Stomach smooth muscle (tissue), 2 donors: ENCODE results near the gene P4HB.

ENCODE experiments used
- H3K27ac ChIP-seq: one replicate; pipeline ENCODE4 v1.7.0; 2013; ENCODE audit warnings: mild to moderate bottlenecking, low read length, inconsistent platforms
- H3K27me3 ChIP-seq, 2 donors: one replicate each; pipeline ENCODE4 v1.7.0; 2013; ENCODE audit warnings: low read length in 2 of 2; ENCODE audit not compliant: insufficient read depth in 2 of 2, control insufficient read depth in 1 of 2
- H3K36me3 ChIP-seq, 2 donors: one replicate each; pipeline ENCODE4 v1.7.0; 2013; ENCODE audit warnings: low read length in 2 of 2; ENCODE audit not compliant: control insufficient read depth in 2 of 2, insufficient read depth in 2 of 2
- H3K4me1 ChIP-seq: one replicate; pipeline ENCODE4 v1.7.0; 2013; ENCODE audit warnings: low read length; ENCODE audit not compliant: control insufficient read depth, insufficient read depth
- H3K4me3 ChIP-seq, 2 donors: one replicate each; pipeline ENCODE4 v1.7.0; 2013; ENCODE audit warnings: low read length in 2 of 2
- H3K9ac ChIP-seq, 2 donors: one replicate each; pipeline ENCODE4 v1.7.0; 2013; ENCODE audit warnings: low read length in 2 of 2, mild to moderate bottlenecking in 1 of 2
- H3K9me3 ChIP-seq, 2 donors: one replicate each; pipeline ENCODE4 v1.7.0; 2013; ENCODE audit warnings: low read length in 2 of 2; ENCODE audit not compliant: control insufficient read depth in 2 of 2
- donor health status: healthy.
- donor health status: Pancreatic carcinoma.

The P4HB gene

DNA sequence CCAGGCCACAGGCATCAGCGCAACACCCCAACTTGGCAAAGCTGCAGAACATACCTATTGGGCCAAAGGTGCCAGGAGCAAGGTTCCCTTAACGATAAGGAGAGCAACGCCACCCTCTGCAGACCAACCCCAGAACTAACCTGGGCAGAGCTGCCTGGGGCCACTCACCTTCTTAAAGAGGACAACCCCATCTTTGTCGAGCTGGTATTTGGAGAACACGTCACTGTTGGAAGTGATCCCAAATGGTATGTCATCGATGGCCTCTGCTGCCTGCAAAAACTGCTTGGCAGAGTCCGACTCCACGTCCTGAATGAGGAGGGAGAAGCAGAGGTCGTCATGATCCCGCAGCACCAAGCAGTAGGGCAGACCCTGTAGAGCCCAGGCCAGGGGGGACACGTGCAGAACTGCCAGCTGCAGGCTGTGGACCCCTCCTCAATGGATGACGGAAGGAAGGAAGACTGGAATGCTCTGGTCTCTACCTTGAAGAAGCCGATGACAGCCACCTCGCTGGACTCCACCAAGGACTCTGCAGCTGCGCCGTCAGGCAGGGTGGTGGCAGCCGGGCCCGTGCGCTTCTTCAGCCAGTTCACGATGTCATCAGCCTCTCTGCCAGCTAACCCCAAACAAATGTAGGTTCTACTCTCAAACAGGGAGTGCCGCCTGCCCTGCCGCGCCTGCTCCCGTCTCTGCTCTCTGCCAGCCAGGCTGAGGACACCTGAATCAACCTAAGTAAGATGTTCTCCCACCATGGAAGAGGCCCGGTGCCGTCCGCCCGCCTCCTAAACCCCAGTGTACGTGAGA is 5.2 kb downstream of the P4HB start:
- Histone ChIP-seq H3K27ac (no peak overlapping the region), H3K4me1 (peaks cover 25% of the 10 kb centered on the region), H3K9me3 (no peaks in the 10 kb centered on the region), H3K36me3 (peaks cover 45 to 48% of the 10 kb centered on the region in 2 donors), H3K4me3 (no peak overlapping the region), H3K27me3 (no peaks in the 10 kb centered on the region), H3K9ac (no peak overlapping the region)

DNA sequence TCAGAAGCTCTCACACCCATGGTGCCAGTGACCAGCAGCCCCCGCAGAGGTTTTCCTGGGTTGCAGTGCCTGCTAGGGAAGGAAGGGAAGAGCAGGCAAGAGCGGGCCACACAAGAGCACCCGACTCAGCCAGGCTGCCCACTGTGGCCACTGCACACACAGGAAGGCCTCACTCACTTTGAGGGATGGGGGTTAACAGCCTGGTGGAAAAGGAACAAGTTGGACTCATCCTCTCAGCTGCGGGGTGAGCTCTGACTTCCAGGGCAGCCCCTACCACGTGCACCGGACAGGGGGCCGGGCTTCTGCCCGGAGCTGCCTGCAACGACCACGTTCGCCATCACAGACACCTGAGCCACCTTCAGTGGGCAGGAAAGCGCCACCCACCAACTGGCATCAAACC is 8.1 kb downstream of the P4HB start:
- Histone ChIP-seq H3K9me3 (no peaks in the 10 kb centered on the region), H3K9ac (no peak overlapping the region), H3K27ac (no peak overlapping the region), H3K36me3 (peaks cover 38 to 40% of the 10 kb centered on the region in 2 donors), H3K27me3 (no peaks in the 10 kb centered on the region), H3K4me3 (no peak overlapping the region), H3K4me1 (peaks cover 4% of the 10 kb centered on the region)

DNA sequence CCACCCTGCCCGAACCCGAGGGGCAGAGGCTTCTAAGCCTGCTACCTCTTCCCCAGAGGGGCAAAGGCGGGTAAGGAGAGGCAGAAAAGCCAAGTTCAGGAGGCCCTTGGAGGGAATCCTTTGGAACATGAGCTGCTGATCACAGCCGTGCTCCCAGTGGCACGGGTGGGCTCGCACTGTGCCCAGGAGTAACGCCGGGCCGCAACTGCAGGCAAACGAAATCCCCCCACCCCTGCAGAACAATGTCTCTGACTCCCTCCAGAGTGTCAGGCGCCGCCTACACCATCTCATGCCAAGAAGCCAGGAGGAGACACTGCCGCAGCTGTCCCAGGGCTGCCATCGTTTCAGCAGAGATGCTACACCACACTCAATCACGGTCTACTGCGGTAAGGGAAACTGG is 8.9 kb downstream of the P4HB start:
- H3K9ac ChIP-seq: no peak overlapping the region
- no peaks in the 10 kb centered on the region for H3K9me3 ChIP-seq
- H3K4me1 ChIP-seq: peaks cover 3% of the 10 kb centered on the region
- H3K4me3 ChIP-seq: no peak overlapping the region
- H3K27ac ChIP-seq: no peak overlapping the region
- no peaks in the 10 kb centered on the region for H3K27me3 ChIP-seq
- peaks cover 43 to 48% of the 10 kb centered on the region in 2 donors for H3K36me3 ChIP-seq

DNA sequence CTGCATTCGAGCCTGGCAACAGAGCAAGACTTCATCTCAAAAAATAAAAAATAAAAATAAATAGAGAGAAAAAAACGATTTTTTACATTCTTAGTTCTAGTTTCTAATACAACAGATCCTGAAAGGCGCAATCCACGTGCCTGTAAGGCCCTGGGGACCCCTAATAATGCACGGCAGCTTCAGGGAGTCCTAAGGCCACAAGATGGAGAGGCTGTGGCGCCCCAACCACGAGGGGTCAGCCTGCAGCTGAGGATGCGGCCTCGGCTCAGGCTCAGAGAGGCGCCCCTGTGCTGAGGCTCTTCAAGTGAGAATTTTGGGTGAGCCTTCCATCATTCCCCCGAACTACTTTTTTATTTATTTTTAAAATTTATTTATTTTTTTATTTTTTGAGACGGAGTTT is 10.9 kb downstream of the P4HB start:
- no peaks in the 10 kb centered on the region for H3K4me1 ChIP-seq
- no peaks in the 10 kb centered on the region for H3K27me3 ChIP-seq
- H3K4me3 ChIP-seq: no peak overlapping the region
- H3K9me3 ChIP-seq: no peaks in the 10 kb centered on the region
- H3K27ac ChIP-seq: no peak overlapping the region
- H3K36me3 ChIP-seq: peaks cover 54 to 59% of the 10 kb centered on the region in 2 donors
- H3K9ac ChIP-seq: no peak overlapping the region

DNA sequence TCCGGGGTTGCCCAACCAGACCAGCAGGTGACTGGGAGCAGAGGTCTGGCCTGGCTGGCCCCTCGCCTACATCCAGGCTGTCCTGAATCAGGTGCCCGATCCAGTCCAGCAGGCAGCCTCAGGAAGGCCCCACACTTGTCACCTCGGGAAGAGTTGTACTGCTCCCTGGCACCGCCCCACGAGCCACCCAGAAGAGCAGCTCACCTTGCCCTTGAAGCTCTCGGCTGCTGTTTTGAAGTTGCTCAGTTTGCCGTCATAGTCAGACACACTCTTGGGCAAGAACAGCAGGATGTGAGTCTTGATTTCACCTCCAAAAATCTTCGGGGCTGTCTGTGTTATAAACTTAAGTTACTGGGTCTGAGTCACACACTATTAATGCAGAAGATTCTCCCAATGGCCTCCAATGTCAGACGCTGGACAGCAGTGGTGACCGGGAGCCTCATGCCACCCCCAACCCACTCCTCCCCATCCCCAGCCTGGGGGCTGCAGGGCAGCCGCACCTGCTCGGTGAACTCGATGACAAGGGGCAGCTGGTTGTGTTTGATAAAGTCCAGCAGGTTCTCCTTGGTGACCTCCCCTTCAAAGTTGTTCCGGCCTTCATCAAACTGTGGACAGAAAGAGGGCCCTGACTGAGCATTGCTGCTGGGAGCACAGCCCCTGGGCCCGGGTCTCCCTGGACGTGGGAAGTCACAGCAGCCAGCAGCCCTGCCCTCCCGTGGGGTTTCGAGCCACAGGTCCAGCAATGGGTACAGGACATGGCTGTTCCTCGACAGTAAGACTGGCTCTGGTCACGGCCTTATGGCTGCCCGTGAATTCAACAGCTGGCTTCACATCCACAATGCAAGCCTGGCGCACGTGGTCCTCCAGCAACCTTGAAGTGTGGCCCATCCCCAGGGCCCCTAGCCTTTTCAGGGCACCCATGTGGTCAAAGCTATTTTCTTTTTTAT is 13.3 kb downstream of the P4HB start:
- Histone ChIP-seq H3K9ac (no peak overlapping the region), H3K27me3 (no peaks in the 10 kb centered on the region), H3K36me3 (peaks cover 49 to 55% of the 10 kb centered on the region in 2 donors), H3K9me3 (no peaks in the 10 kb centered on the region), H3K4me3 (no peak overlapping the region), H3K27ac (no peak overlapping the region), H3K4me1 (no peaks in the 10 kb centered on the region)

DNA sequence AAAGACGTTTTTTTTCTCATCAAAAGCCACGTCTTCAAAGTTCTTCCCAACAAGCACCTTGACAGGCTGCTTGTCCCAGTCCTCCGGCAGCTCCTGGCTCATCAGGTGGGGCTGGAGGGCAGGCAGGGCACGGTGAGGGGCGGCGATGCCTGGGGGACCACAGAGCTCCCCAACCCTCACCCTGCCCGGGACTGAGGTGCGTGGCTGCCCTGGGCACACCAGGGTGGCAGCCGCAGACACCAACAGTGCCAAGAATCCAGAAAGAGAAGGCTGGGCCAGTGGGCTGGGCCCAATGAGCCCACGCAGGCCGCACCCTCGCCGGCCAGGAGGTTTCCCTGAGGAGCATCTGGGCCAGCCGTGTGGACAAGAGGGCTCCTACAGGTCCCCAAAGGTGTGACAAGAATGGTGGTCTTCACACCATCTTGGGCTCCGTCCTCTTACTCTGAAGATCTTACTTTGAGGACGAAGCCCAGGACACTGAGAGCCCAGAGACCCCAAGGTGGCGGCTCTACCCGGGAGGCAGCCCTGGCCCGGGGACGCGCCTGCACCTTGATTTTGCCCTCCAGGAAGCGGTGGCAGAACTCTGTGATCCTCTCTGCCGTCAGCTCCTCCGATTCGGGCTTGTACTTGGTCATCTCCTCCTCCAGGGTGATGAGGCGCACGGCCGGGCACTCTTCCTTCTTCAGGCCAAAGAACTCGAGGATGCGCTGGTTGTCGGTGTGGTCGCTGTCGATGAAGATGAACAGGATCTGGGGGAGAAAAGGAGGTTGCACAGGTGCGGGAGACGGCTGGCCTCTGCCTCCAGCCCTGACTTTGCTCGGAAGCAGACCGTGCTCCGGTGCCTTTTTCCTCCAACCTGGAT is 14.2 kb downstream of the P4HB start:
- H3K4me1 ChIP-seq: no peaks in the 10 kb centered on the region
- H3K36me3 ChIP-seq: peaks cover 41 to 46% of the 10 kb centered on the region in 2 donors
- no peaks in the 10 kb centered on the region for H3K9me3 ChIP-seq

DNA sequence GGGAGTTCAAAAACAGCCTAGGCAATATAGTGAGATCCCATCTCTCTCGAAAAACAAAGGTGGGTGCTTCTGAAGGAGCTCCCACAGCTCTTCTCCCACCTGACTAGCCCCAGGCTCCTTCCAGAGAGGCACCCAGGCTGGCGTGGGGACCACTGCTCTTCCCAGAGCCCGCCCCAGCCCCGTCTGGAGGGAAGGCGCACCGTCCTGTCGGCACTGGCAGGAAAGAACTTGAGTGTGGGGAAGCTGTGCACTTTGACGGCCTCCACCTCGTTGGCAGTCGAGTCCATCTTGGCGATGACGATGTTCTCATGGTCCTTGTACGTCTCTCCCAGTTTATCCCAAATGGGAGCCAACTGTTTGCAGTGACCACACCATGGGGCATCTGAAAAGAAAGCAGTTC is 15.0 kb downstream of the P4HB start:
- no peaks in the 10 kb centered on the region for H3K4me1 ChIP-seq
- H3K9me3 ChIP-seq: no peaks in the 10 kb centered on the region
- H3K27me3 ChIP-seq: no peaks in the 10 kb centered on the region
- H3K4me3 ChIP-seq: no peak overlapping the region
- H3K36me3 ChIP-seq: peaks cover 41 to 45% of the 10 kb centered on the region in 2 donors
- no peak overlapping the region for H3K9ac ChIP-seq
- no peak overlapping the region for H3K27ac ChIP-seq

More for the DNA sequence above, 14.2 kb downstream of the P4HB start:
- Histone ChIP-seq H3K4me3 (no peak overlapping the region), H3K27ac (no peak overlapping the region), H3K27me3 (no peaks in the 10 kb centered on the region), H3K9ac (no peak overlapping the region)

DNA sequence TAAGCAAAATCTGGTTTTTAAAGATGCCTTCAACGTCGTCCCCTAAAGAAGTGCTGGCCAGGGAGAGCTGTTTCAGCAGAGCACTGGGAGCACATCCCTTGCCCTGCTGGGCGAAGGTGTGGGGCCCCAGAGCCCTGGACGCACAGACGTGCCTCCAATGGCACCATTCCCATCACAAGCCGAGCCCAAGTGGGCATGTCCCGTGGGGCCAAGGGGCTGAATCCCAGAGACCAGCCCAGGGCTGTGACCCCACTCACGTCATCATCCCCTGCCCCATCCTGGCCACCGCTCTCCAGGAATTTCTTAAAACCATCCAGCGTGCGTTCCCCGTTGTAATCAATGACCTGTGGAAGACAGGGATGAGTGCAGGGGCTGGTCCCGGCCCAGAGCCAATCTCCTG is 15.4 kb downstream of the P4HB start:
- Histone ChIP-seq H3K4me3 (no peak overlapping the region), H3K9ac (no peak overlapping the region), H3K27me3 (no peaks in the 10 kb centered on the region), H3K27ac (no peak overlapping the region), H3K9me3 (no peaks in the 10 kb centered on the region), H3K4me1 (no peaks in the 10 kb centered on the region), H3K36me3 (peaks cover 41 to 45% of the 10 kb centered on the region in 2 donors)

DNA sequence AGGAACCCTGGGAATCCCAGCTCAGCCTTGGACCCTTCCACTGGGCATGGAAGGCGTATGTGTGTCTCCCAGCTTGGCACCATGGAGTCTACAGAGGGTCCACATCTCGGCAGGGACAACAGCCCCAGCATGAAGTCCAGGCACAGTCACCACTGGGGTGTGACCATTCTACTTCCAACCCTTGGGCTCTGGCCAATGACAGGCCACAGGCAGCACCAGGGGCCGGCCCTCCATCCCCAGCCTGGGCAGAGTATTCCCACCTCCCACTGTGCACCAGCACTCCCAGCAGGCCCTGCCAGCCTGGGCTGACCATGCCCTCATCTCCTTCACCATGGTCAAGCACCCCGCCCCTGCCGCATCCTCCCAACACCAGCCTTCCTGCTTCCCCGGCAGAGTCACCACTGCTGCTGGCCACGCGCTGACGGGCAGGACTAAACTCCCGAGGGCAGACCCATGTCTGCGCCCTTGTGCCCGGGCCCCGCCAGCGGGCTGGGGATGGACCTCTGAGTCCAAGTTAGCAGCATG is 15.9 kb downstream of the P4HB start:
- no peak overlapping the region for H3K9ac ChIP-seq
- peaks cover 41 to 45% of the 10 kb centered on the region in 2 donors for H3K36me3 ChIP-seq
- H3K27ac ChIP-seq: no peak overlapping the region
- H3K4me3 ChIP-seq: no peak overlapping the region
- H3K4me1 ChIP-seq: no peaks in the 10 kb centered on the region
- no peaks in the 10 kb centered on the region for H3K27me3 ChIP-seq
- H3K9me3 ChIP-seq: no peaks in the 10 kb centered on the region

DNA sequence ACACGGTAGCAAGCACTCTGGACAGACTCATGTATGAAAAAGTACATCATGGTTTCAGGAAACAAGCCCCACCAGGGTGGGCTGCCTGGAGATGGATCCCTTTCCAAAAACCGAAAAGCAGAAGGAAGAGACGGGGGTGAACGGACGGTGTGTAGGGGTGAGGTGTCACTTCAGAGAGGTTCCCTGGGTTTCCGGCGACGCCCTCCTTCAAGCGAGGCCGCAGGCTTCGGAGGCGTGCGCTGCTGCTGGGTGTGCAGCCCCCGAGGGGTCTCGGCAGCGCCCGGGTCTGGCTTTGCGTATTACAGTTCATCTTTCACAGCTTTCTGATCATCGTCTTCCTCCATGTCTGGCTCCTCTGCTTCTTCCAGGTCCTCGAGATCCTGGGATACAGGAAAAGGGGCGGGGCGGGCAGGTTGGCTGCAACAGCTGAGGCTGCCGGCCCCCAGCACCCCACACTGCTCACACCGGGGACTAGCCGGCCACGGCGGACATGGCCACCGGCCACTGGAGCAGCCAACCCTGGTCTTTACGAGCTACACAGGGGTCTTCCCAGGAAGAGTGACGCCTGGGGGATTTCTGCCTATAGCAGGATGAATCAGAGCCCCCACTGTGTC is 16.5 kb downstream of the P4HB start:
- H3K4me1 ChIP-seq: no peaks in the 10 kb centered on the region
- peaks cover 41 to 45% of the 10 kb centered on the region in 2 donors for H3K36me3 ChIP-seq
- H3K27ac ChIP-seq: no peak overlapping the region
- no peaks in the 10 kb centered on the region for H3K27me3 ChIP-seq
- no peak overlapping the region for H3K9ac ChIP-seq
- no peak overlapping the region for H3K4me3 ChIP-seq
- no peaks in the 10 kb centered on the region for H3K9me3 ChIP-seq
